Gastroesophageal sphincter (tissue), 4 donors: ENCODE measurements around the gene SH3PXD2A. TPM values are rescaled to one million over a fixed set of nuclear protein-coding genes. Genes with fewer than 3 reads are reported as not detected.

ENCODE experiments used
- ATAC-seq: fragments of 150-250 bp; one replicate; pipeline ENCODE4 v1.9.1; 2016; ENCODE audit warnings: mild to moderate bottlenecking, moderate library complexity
- H3K27ac ChIP-seq, 4 donors: fragments of 200-600 bp; sonication (generic) in 3 of 4; 1 replicate in 3 of 4; 2 replicates in 1 of 4; pipeline ENCODE4 v1.5.1; 2016 to 2019
- H3K27me3 ChIP-seq: fragments of 200-600 bp; sonication (generic); one replicate; pipeline ENCODE4 v1.5.1; 2019
- H3K36me3 ChIP-seq, 2 donors: fragments of 200-600 bp; sonication (generic); one replicate each; pipeline ENCODE4 v1.5.1; 2019; ENCODE audit warnings: control low read depth in 1 of 2
- H3K4me1 ChIP-seq, 3 donors: fragments of 200-600 bp; sonication (generic); 1 replicate in 2 of 3; 2 replicates in 1 of 3; pipeline ENCODE4 v1.5.1; 2016 to 2019; ENCODE audit warnings: control low read depth in 2 of 3
- H3K4me3 ChIP-seq, 2 donors: fragments of 200-600 bp; sonication (generic); one replicate each; pipeline ENCODE4 v1.5.1; 2019; ENCODE audit warnings: mild to moderate bottlenecking in 1 of 2, moderate library complexity in 1 of 2
- H3K9me3 ChIP-seq, 3 donors: fragments of 200-600 bp; sonication (generic); one replicate each; pipeline ENCODE4 v1.5.1; 2017 to 2019; ENCODE audit warnings: control low read depth in 2 of 3
- CTCF ChIP-seq, 4 experiments: fragments of 200-600 bp in 2 of 4; fragments of 450-650 bp in 2 of 4; sonication (generic) in 1 of 4; IDR thresholded peaks; one replicate each; pipeline ENCODE4 v1.5.1; 2017 to 2019; ENCODE audit warnings: antibody characterized with exemption in 4 of 4, mild to moderate bottlenecking in 2 of 4, moderate library complexity in 2 of 4
- EP300 ChIP-seq: sonication (generic); formaldehyde crosslinking; IDR thresholded peaks from one replicate; pipeline ENCODE4 v1.6.1; 2017; ENCODE audit warnings: antibody characterized with exemption, mild to moderate bottlenecking
- POLR2A ChIP-seq, 2 donors: fragments of 450-650 bp; IDR thresholded peaks; one replicate each; pipeline ENCODE4 v1.6.1; 2017; ENCODE audit warnings: antibody characterized with exemption in 2 of 2, mild to moderate bottlenecking in 2 of 2, moderate library complexity in 1 of 2
- POLR2AphosphoS5 ChIP-seq: sonication (generic); formaldehyde crosslinking; IDR thresholded peaks from one replicate; pipeline ENCODE4 v1.6.1; 2017; ENCODE audit warnings: antibody characterized with exemption
- WGBS, 2 donors: methylation state at CpG; one replicate each; pipeline ENCODE4 v1.1.5; 2018; ENCODE audit warnings: low coverage in 1 of 2; 5-methylcytosine and 5-hydroxymethylcytosine counted together
- total RNA-seq, 4 donors: library from RNA; depleted of rRNA; stranded (reverse); fragments of >200 nt; gene quantifications; one replicate each; pipeline ENCODE4 v1.1.0, GENCODE V29; 2016

SH3PXD2A gene
- total RNA-seq, 4 donors from 2014 or later = 31.2 to 65.2 (median 39.5) TPM

- Histone ChIP-seq H3K4me1 (peaks cover 0 to 87% (median 53%) of the 10 kb centered on the region in 3 donors), H3K36me3 (peaks cover 0 to 95% of the 10 kb centered on the region in 2 donors), H3K27ac (peak overlapping the region in 3 of 4 donors; percentile 62 to 75 (median 74)), H3K27me3 (no peaks in the 10 kb centered on the region), H3K9me3 (no peaks in the 10 kb centered on the region), H3K4me3 (no peak overlapping the region)
- no peak for ATAC-seq
- TF ChIP-seq EP300 (no peak), CTCF (IDR thresholded peaks at IDR 0.05) (no peak), POLR2AphosphoS5 (no peak), POLR2A (IDR thresholded peaks at IDR 0.05) (no peak)
- WGBS, 2 donors = 40 to 50% methylated on average over 1 to 8 of the region's 22 CpGs
These were observed 235.7 kb downstream of the SH3PXD2A start for GRCh38 chr10:103619424-103620351.

GRCh38 chr10:103618575-103619423 lies 236.6 kb downstream of the SH3PXD2A start:
- Histone ChIP-seq H3K4me3 (no peak overlapping the region), H3K9me3 (no peaks in the 10 kb centered on the region), H3K4me1 (peaks cover 0 to 92% (median 57%) of the 10 kb centered on the region in 3 donors), H3K36me3 (peaks cover 0 to 93% of the 10 kb centered on the region in 2 donors), H3K27me3 (no peaks in the 10 kb centered on the region), H3K27ac (peak overlapping the region in 3 of 4 donors; percentile 62 to 75 (median 74))
- peak; percentile 70 for ATAC-seq
- TF ChIP-seq POLR2A (IDR thresholded peaks at IDR 0.05) (no peak), CTCF (IDR thresholded peaks at IDR 0.05) (no peak), EP300 (no peak), POLR2AphosphoS5 (peak; percentile 43)
- 17 to 36% methylated on average over 3 to 10 of the region's 19 CpGs for WGBS, 2 donors

- TF ChIP-seq CTCF (IDR thresholded peaks at IDR 0.05) (no peak), POLR2A (IDR thresholded peaks at IDR 0.05) (no peak), EP300 (no peak), POLR2AphosphoS5 (no peak)
- 80 to 91% methylated on average over 1 to 9 of the region's 13 CpGs for WGBS, 2 donors
- no peak for ATAC-seq
- Histone ChIP-seq H3K4me3 (no peak overlapping the region), H3K27me3 (no peaks in the 10 kb centered on the region), H3K4me1 (peaks cover 0 to 89% (median 57%) of the 10 kb centered on the region in 3 donors), H3K9me3 (no peaks in the 10 kb centered on the region), H3K36me3 (peaks cover 0 to 93% of the 10 kb centered on the region in 2 donors), H3K27ac (peak overlapping the region in 3 of 4 donors; percentile 62 to 75 (median 65))
These were observed 237.6 kb downstream of the SH3PXD2A start for GRCh38 chr10:103617602-103618385.

- 73 to 95% methylated on average over 3 to 4 of the region's 20 CpGs for WGBS, 2 donors
- peak; percentile 37 for TF ChIP-seq POLR2AphosphoS5
- TF ChIP-seq CTCF (IDR thresholded peaks at IDR 0.05) = no peak
- TF ChIP-seq POLR2A (IDR thresholded peaks at IDR 0.05) = no peak
- no peak for TF ChIP-seq EP300
These were observed 238.4 kb downstream of the SH3PXD2A start for GRCh38 chr10:103616705-103617601.

More at GRCh38 chr10:103616705-103617601, 238.4 kb downstream of the SH3PXD2A start:
- H3K27ac ChIP-seq = peak overlapping the region in 2 of 4 donors; percentile 48 to 59
- H3K27me3 ChIP-seq = no peaks in the 10 kb centered on the region
- H3K9me3 ChIP-seq = no peaks in the 10 kb centered on the region
- peaks cover 0 to 89% (median 49%) of the 10 kb centered on the region in 3 donors for H3K4me1 ChIP-seq
- ATAC-seq = peak; percentile 75
- peaks cover 0 to 93% of the 10 kb centered on the region in 2 donors for H3K36me3 ChIP-seq
- H3K4me3 ChIP-seq = no peak overlapping the region
